Loucy (cell line): ENCODE results near the gene SFMBT2.

Experiments used
- EZH2phosphoT487 ChIP-seq: fragments of 200-600 bp; IDR thresholded peaks from 2 replicates; pipeline ENCODE4 v1.6.1; 2018; ENCODE audit warnings: antibody characterized with exemption, mild to moderate bottlenecking, moderate library complexity, borderline replicate concordance
- TF ChIP-seq, protein P1 (sequence below): fragments of 200-600 bp; sonication (generic); conservative IDR thresholded peaks from 2 replicates; pipeline ENCODE4 v1.5.1; 2014; ENCODE audit warnings: mild to moderate bottlenecking, antibody characterized with exemption, low read length

DNA sequence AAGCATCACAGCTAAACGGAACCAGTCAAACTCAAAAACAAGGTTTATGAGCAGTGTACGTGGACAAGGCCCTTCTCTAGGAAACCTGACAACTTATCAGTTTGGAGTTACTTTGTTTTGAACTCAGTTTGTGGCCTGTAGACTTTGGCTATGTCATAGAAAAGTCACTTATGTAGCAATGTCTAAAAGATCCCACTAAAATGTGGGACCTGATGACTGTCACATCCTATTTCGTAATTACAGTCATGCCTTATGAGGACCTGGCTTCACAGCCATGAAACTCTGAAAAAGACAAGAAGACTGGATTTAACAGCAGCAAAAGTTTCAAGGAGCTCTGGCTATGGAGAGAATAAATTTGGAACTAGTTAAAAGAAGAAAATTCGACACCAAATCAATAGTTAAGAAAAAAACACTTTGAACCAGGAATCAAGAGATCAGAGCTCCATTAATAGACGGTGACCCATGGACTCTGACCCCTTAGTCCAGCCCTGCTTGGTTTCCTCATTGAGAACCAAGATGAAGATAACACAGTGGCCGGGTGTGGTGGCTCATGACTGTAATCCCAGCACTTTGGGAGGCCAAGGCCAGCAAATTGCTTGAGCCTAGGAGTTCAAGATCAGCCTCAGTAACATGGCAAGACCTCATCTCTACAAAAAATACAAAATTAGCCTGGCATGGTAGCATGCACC is 204.3 kb downstream of the SFMBT2 start:
- TF ChIP-seq, protein P1, sequence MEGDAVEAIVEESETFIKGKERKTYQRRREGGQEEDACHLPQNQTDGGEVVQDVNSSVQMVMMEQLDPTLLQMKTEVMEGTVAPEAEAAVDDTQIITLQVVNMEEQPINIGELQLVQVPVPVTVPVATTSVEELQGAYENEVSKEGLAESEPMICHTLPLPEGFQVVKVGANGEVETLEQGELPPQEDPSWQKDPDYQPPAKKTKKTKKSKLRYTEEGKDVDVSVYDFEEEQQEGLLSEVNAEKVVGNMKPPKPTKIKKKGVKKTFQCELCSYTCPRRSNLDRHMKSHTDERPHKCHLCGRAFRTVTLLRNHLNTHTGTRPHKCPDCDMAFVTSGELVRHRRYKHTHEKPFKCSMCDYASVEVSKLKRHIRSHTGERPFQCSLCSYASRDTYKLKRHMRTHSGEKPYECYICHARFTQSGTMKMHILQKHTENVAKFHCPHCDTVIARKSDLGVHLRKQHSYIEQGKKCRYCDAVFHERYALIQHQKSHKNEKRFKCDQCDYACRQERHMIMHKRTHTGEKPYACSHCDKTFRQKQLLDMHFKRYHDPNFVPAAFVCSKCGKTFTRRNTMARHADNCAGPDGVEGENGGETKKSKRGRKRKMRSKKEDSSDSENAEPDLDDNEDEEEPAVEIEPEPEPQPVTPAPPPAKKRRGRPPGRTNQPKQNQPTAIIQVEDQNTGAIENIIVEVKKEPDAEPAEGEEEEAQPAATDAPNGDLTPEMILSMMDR = no peak
- no peak for TF ChIP-seq EZH2phosphoT487
